SK-N-SH (cell line): ENCODE measurements around the gene SRD5A2. TPM values are rescaled to one million over a fixed set of nuclear protein-coding genes. Genes with fewer than 3 reads are reported as not detected.

Source experiments
- CTCF ChIA-PET: fragments of 300-600, 350-600 bp; formaldehyde crosslinking; extraction: SDS; loops from one replicate; lab custom pipeline; 2021; lab: Yijun Ruan, JAX
- POLR2A ChIA-PET: fragments of 350-600 bp; sonication (Branson Sonifier 250); formaldehyde crosslinking; extraction: SDS; loops from one replicate; lab custom pipeline; 2020; ENCODE audit warnings: antibody characterized with exemption, inconsistent platforms; lab: Yijun Ruan, JAX
- DNase-seq: peaks from one replicate; pipeline ENCODE4 v3.0.0; 2012
- H2AFZ ChIP-seq: fragments of 200-600 bp; sonication (generic); 2 replicates; pipeline ENCODE4 v1.8.1; 2016; ENCODE audit warnings: antibody characterized with exemption, mild to moderate bottlenecking, low read depth
- H3F3A ChIP-seq: fragments of 200-600 bp; sonication (generic); replicated peaks from 2 replicates; pipeline ENCODE3; 2016; ENCODE audit warnings: antibody characterized with exemption, mild to moderate bottlenecking; ENCODE audit not compliant: insufficient read depth
- H3K27ac ChIP-seq, 2 experiments: fragments of 200-500 bp in 1 of 2; fragments of 200-600 bp in 1 of 2; sonication (Bioruptor generic) in 1 of 2; sonication (generic), shearing (Covaris generic) in 1 of 2; 2 replicates each; pipeline versions ENCODE4 v1.5.1 to v1.6.1; 2014 to 2016; ENCODE audit warnings: low read depth in 2 of 2, inconsistent platforms in 1 of 2, low read length in 1 of 2, mild to moderate bottlenecking in 1 of 2, mixed read lengths in 1 of 2
- H3K27me3 ChIP-seq: fragments of 200-600 bp; sonication (generic), shearing (Covaris generic); 2 replicates; pipeline ENCODE4 v1.6.1; 2016; ENCODE audit warnings: mixed run types; ENCODE audit not compliant: insufficient read depth
- H3K36me3 ChIP-seq, 2 experiments: fragments of 200-500 bp in 1 of 2; fragments of 200-600 bp in 1 of 2; sonication (Bioruptor generic) in 1 of 2; sonication (generic) in 1 of 2; replicated peaks in 1 of 2; 2 replicates each; pipeline versions ENCODE3 to v1.5.1; 2014 to 2016; ENCODE audit warnings: low read length in 1 of 2, mild to moderate bottlenecking in 1 of 2; ENCODE audit not compliant: insufficient read depth in 2 of 2, control insufficient read depth in 1 of 2
- H3K4me1 ChIP-seq, 2 experiments: fragments of 200-500 bp in 1 of 2; fragments of 200-600 bp in 1 of 2; sonication (Bioruptor generic) in 1 of 2; sonication (generic), shearing (Covaris generic) in 1 of 2; 2 replicates each; pipeline versions ENCODE4 v1.5.1 to v1.6.1; 2014 to 2016; ENCODE audit warnings: low read depth in 1 of 2, low read length in 1 of 2, mixed run types in 1 of 2; ENCODE audit not compliant: insufficient read depth in 2 of 2, control insufficient read depth in 1 of 2
- H3K4me2 ChIP-seq: fragments of 200-600 bp; sonication (generic), shearing (Covaris generic); 2 replicates; pipeline ENCODE4 v1.6.1; 2017; ENCODE audit warnings: mixed run types
- H3K4me3 ChIP-seq, 2 experiments: fragments of 200-500 bp in 1 of 2; fragments of 200-600 bp in 1 of 2; sonication (Bioruptor generic) in 1 of 2; sonication (generic), shearing (Covaris generic) in 1 of 2; 2 replicates each; pipeline versions ENCODE4 v1.5.1 to v1.8.1; 2014 to 2016; ENCODE audit warnings: low read depth in 2 of 2, inconsistent platforms in 1 of 2, low read length in 1 of 2, mild to moderate bottlenecking in 1 of 2, mixed read lengths in 1 of 2, moderate library complexity in 1 of 2
- H3K79me2 ChIP-seq: fragments of 200-600 bp; sonication (generic); 2 replicates; pipeline ENCODE4 v1.8.1; 2017; ENCODE audit warnings: mild to moderate bottlenecking; ENCODE audit not compliant: insufficient read depth
- H3K9ac ChIP-seq: fragments of 200-600 bp; sonication (generic); 2 replicates; pipeline ENCODE4 v1.6.1; 2017; ENCODE audit warnings: mixed run types
- H3K9me2 ChIP-seq: fragments of 200-600 bp; sonication (generic); 2 replicates; pipeline ENCODE4 v1.6.1; 2017; ENCODE audit warnings: mixed run types
- H3K9me3 ChIP-seq: fragments of 200-600 bp; sonication (generic); 2 replicates; pipeline ENCODE4 v1.6.1; 2017; ENCODE audit warnings: mixed run types, mild to moderate bottlenecking, moderate library complexity
- H4K20me1 ChIP-seq: fragments of 200-600 bp; sonication (generic); 2 replicates; pipeline ENCODE4 v1.6.1; 2017; ENCODE audit warnings: mild to moderate bottlenecking, mixed run types; ENCODE audit not compliant: insufficient read depth
- CHD2 ChIP-seq: fragments of 150-350 bp; IDR thresholded peaks from 2 replicates; pipeline ENCODE4 v1.6.1; 2018; ENCODE audit warnings: low read length; ENCODE audit not compliant: partially characterized antibody
- EP300 ChIP-seq, 2 experiments: IDR thresholded peaks; 2 replicates each; pipeline versions ENCODE4 v1.4.0 to v1.6.1; 2012; ENCODE audit warnings: borderline replicate concordance in 1 of 2, low read depth in 1 of 2, low read length in 1 of 2
- EZH2phosphoT487 ChIP-seq: fragments of 200-600 bp; sonication (generic); IDR thresholded peaks from 2 replicates; pipeline ENCODE4 v1.6.1; 2017; ENCODE audit warnings: low read depth, mixed run types, mild to moderate bottlenecking, antibody characterized with exemption, moderate library complexity, borderline replicate concordance
- FOSL2 ChIP-seq: IDR thresholded peaks from 2 replicates; pipeline ENCODE4 v1.4.0; 2012; ENCODE audit warnings: low read depth, mild to moderate bottlenecking, moderate library complexity, borderline replicate concordance
- MEF2A ChIP-seq: IDR thresholded peaks from 2 replicates; pipeline ENCODE4 v1.4.0; 2012; ENCODE audit warnings: low read depth, borderline replicate concordance
- MXI1 ChIP-seq: IDR thresholded peaks from 2 replicates; pipeline ENCODE4 v1.6.1; 2012; ENCODE audit warnings: mild to moderate bottlenecking, low read depth, low read length, improper control_type of control experiment
- NRF1 ChIP-seq: IDR thresholded peaks from 2 replicates; pipeline ENCODE4 v1.6.1; 2012; ENCODE audit warnings: low read depth, mild to moderate bottlenecking, low read length
- POLR2AphosphoS5 ChIP-seq: IDR thresholded peaks from 2 replicates; pipeline ENCODE4 v1.6.1; 2012; ENCODE audit warnings: low read depth, low read length
- RCOR1 ChIP-seq: fragments of 150-350 bp; IDR thresholded peaks from 2 replicates; pipeline ENCODE4 v1.6.1; 2017; ENCODE audit warnings: antibody characterized with exemption, low read length
- RXRA ChIP-seq: IDR thresholded peaks from 2 replicates; pipeline ENCODE4 v1.4.0; 2012; ENCODE audit warnings: low read depth, mild to moderate bottlenecking, borderline replicate concordance
- TAF1 ChIP-seq: IDR thresholded peaks from 2 replicates; pipeline ENCODE4 v1.6.1; 2012; ENCODE audit warnings: low read depth, mild to moderate bottlenecking, low read length, moderate library complexity, borderline replicate concordance
- TCF12 ChIP-seq: IDR thresholded peaks from 2 replicates; pipeline ENCODE4 v1.4.0; 2012
- YY1 ChIP-seq: IDR thresholded peaks from 2 replicates; pipeline ENCODE4 v1.4.0; 2012; ENCODE audit warnings: low read depth, mild to moderate bottlenecking
- WGBS: methylation state at CpG from one replicate; pipeline ENCODE4 v1.1.6; 2017; ENCODE audit warnings: low lambda C conversion rate; 5-methylcytosine and 5-hydroxymethylcytosine counted together
- polyA plus RNA-seq, 3 experiments: library from polyadenylated mRNA; depleted of rRNA; stranded (reverse); fragments of >200 nt; gene quantifications; 2 replicates each; pipeline ENCODE4 v1.2.3, GENCODE V29; 2012
- TF ChIP-seq, protein P1 (sequence below): IDR thresholded peaks from 2 replicates; pipeline ENCODE4 v1.6.1; 2012; ENCODE audit warnings: mild to moderate bottlenecking, low read depth, low read length, moderate library complexity
- TF ChIP-seq, protein P2 (sequence below): fragments of 150-350 bp; IDR thresholded peaks from 2 replicates; pipeline ENCODE4 v1.6.1; 2016; ENCODE audit warnings: mild to moderate bottlenecking, low read depth, low read length
- TF ChIP-seq, protein P3 (sequence below): IDR thresholded peaks from 2 replicates; pipeline ENCODE4; 2012
- TF ChIP-seq, protein P4 (sequence below): IDR thresholded peaks from 2 replicates; pipeline ENCODE4 v1.4.0; 2012; ENCODE audit warnings: low read depth, borderline replicate concordance
- TF ChIP-seq, protein P5 (sequence below): fragments of 150-350 bp; IDR thresholded peaks from 2 replicates; pipeline ENCODE4 v1.6.1; 2017; ENCODE audit warnings: antibody characterized with exemption, low read length, low read depth, borderline replicate concordance

SRD5A2 gene
- polyA plus RNA-seq, 1 of the 3 experiments (the other 2 are of a cell fraction) = not detected

DNA sequence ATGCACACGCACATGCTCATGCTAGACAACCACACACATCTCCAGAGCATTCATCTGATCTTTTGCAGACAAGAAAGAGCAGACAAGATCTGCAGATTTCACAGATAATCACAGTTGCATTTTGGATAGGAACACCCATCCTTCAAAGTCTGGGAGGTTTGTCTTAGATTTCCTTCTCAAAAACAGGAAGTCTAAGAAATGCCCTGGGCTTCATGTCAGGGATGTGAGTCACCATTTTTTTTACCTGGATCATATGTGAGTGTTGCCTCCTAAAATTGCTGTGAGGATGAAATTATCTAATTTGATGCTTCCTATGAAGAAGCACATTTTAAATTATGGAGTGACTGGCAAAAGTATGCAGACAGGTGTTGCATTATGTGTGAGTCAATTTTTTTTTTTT, 46.1 kb downstream of the SRD5A2 start:
- Histone ChIP-seq H3K4me2 (no peak overlapping the region), H3K4me3 (no peak overlapping the region), H3K9me2 (no peaks in the 10 kb centered on the region), H3K27me3 (peaks cover 1% of the 10 kb centered on the region; the same call in 1 of the 2 replicates), H3K9ac (no peak overlapping the region), H3K79me2 (no peaks in the 10 kb centered on the region), H3K9me3 (no peaks in the 10 kb centered on the region), H3K27ac (no peak overlapping the region), H3K36me3 (no peaks in the 10 kb centered on the region), H3K4me1 (no peaks in the 10 kb centered on the region), H3F3A (no peaks in the 10 kb centered on the region), H2AFZ (no peak overlapping the region), H4K20me1 (no peaks in the 10 kb centered on the region)
- ChIA-PET CTCF (interaction anchor here (2.7 kb wide), 1 partner anchor 11 kb away, joined by 9 read pairs; no protein-coding TSS in a partner anchor), POLR2A (no interaction called here)
- TF ChIP-seq CHD2 (no peak), TCF12 (no peak), POLR2AphosphoS5 (no peak), RCOR1 (no peak), EZH2phosphoT487 (no peak), YY1 (no peak), MXI1 (no peak), TAF1 (no peak), FOSL2 (no peak), EP300 (IDR thresholded peaks at IDR 0.05; ENCODE audit: borderline replicate concordance in 1 of 2, low read depth in 1 of 2, low read length in 1 of 2) (no peak), RXRA (no peak), MEF2A (no peak), NRF1 (no peak)
- TF ChIP-seq, protein P1, sequence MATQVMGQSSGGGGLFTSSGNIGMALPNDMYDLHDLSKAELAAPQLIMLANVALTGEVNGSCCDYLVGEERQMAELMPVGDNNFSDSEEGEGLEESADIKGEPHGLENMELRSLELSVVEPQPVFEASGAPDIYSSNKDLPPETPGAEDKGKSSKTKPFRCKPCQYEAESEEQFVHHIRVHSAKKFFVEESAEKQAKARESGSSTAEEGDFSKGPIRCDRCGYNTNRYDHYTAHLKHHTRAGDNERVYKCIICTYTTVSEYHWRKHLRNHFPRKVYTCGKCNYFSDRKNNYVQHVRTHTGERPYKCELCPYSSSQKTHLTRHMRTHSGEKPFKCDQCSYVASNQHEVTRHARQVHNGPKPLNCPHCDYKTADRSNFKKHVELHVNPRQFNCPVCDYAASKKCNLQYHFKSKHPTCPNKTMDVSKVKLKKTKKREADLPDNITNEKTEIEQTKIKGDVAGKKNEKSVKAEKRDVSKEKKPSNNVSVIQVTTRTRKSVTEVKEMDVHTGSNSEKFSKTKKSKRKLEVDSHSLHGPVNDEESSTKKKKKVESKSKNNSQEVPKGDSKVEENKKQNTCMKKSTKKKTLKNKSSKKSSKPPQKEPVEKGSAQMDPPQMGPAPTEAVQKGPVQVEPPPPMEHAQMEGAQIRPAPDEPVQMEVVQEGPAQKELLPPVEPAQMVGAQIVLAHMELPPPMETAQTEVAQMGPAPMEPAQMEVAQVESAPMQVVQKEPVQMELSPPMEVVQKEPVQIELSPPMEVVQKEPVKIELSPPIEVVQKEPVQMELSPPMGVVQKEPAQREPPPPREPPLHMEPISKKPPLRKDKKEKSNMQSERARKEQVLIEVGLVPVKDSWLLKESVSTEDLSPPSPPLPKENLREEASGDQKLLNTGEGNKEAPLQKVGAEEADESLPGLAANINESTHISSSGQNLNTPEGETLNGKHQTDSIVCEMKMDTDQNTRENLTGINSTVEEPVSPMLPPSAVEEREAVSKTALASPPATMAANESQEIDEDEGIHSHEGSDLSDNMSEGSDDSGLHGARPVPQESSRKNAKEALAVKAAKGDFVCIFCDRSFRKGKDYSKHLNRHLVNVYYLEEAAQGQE = no peak
- TF ChIP-seq, protein P2, sequence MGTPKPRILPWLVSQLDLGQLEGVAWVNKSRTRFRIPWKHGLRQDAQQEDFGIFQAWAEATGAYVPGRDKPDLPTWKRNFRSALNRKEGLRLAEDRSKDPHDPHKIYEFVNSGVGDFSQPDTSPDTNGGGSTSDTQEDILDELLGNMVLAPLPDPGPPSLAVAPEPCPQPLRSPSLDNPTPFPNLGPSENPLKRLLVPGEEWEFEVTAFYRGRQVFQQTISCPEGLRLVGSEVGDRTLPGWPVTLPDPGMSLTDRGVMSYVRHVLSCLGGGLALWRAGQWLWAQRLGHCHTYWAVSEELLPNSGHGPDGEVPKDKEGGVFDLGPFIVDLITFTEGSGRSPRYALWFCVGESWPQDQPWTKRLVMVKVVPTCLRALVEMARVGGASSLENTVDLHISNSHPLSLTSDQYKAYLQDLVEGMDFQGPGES = no peak
- TF ChIP-seq, protein P3, sequence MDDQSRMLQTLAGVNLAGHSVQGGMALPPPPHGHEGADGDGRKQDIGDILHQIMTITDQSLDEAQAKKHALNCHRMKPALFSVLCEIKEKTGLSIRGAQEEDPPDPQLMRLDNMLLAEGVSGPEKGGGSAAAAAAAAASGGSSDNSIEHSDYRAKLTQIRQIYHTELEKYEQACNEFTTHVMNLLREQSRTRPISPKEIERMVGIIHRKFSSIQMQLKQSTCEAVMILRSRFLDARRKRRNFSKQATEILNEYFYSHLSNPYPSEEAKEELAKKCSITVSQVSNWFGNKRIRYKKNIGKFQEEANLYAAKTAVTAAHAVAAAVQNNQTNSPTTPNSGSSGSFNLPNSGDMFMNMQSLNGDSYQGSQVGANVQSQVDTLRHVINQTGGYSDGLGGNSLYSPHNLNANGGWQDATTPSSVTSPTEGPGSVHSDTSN = no peak
- TF ChIP-seq, protein P4, sequence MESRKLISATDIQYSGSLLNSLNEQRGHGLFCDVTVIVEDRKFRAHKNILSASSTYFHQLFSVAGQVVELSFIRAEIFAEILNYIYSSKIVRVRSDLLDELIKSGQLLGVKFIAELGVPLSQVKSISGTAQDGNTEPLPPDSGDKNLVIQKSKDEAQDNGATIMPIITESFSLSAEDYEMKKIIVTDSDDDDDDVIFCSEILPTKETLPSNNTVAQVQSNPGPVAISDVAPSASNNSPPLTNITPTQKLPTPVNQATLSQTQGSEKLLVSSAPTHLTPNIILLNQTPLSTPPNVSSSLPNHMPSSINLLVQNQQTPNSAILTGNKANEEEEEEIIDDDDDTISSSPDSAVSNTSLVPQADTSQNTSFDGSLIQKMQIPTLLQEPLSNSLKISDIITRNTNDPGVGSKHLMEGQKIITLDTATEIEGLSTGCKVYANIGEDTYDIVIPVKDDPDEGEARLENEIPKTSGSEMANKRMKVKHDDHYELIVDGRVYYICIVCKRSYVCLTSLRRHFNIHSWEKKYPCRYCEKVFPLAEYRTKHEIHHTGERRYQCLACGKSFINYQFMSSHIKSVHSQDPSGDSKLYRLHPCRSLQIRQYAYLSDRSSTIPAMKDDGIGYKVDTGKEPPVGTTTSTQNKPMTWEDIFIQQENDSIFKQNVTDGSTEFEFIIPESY = no peak
- TF ChIP-seq, protein P5, sequence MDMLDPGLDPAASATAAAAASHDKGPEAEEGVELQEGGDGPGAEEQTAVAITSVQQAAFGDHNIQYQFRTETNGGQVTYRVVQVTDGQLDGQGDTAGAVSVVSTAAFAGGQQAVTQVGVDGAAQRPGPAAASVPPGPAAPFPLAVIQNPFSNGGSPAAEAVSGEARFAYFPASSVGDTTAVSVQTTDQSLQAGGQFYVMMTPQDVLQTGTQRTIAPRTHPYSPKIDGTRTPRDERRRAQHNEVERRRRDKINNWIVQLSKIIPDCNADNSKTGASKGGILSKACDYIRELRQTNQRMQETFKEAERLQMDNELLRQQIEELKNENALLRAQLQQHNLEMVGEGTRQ = no peak
- 6% methylated on average over 1 of the region's 1 CpG for WGBS
- no peak for DNase-seq
